HG03432 (cell line): ENCODE data around the gene DOCK7.
"Not testable (repeated sequence)": the region's sequence is repeated elsewhere in the genome, so short reads cannot be mapped to it uniquely, and the experiment has no call there.

ENCODE experiments used
- ATAC-seq: cut with Tn5 transposase; IDR thresholded peaks from one replicate; pipeline ENCODE4 v1.9.1; 2021; ENCODE audit warnings: mild to moderate bottlenecking, moderate library complexity; ENCODE audit not compliant: unreplicated experiment

The DOCK7 gene

DNA sequence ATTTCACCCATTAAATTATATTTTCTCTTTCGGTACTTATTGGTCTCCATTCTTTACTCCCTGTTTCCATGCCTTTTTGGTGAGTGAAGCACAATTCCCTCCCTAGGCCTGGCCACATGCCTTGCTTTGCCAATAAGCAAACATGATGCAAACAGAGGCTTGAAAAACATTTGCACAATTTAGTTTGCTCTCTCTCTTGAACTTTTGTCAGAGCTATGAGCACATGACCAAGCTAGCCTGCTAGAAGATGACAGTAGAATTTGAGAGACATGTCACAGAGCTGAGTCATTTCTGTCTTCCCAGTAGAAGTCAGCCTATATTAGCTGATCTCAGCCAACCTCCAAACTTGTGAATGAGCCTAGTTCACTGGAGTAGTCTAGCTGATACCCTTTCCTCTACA lies 66.3 kb downstream of the DOCK7 start:
- ATAC-seq = peak; percentile 99

DNA sequence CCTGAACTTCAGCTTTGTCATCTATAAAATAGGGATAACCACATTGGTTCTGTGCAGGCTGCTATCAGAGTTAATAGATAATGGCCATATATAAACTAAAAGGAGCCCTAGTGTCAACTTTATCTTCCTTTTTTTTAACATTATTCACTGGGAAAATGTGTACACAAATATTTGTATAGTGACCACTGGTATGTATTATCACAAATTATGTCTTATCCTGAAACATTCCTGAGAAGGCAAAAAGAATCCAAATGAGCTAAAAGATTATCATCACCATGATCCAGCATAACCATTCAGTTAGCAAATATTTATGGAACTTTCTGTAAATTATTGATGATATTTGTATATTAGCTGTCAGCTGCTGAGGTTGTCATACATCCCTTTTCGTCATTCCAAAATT lies 74.3 kb downstream of the DOCK7 start:
- no peak for ATAC-seq

DNA sequence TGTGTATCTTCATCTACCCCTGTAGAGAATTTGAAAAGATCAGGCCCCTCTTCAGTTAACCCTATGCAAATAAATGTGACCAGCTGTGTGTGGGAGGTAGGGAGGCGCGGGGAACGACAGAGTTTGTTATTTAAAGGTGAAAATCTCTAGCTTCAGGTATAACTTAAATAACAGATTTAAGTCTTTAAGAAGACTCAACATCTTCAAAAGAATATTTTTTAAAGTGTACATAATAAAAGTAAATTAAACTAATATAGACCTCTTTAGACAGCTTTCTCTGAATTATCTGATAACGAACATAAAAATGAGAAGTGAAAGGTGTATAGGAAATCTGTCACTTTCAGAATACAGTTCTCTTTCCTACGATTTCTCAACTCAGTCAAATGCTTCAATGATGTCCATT lies 74.9 kb downstream of the DOCK7 start:
- peak; percentile 97 for ATAC-seq

DNA sequence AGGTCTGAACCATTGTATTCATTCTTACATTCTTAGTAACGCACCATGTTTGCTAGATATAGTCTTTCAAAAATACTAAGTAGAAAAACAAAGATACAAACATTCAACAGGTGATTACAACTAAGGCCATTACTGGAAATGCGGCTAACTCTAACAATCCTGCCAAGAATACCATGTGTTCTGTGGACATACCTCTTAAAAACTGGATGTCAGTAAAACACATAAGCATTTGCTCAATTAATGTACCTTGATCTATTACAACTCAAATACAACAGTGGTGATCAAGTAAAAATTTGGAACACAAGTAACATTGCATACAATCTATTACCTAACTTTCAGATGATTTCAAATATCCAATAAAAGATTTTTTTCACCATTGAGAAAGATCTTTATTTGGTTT lies 75.4 kb downstream of the DOCK7 start:
- no peak for ATAC-seq

DNA sequence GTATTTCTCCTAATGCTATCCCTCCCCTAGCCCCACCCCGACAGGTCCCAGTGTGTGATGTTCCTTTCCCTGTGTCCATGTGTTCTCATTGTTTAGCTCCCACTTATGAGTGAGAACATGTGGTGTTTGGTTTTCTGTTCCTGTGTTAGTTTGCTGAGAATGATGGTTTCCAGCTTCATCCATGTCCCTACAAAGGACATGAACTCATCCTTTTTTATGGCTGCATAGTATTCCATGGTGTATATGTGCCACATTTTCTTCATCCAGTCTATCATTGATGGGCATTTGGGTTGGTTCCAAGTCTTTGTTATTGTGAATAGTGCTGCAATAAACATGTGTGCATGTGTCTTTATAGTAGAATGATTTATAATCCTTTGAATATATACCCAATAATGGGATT lies 77.6 kb downstream of the DOCK7 start:
- not testable (repeated sequence) for ATAC-seq

DNA sequence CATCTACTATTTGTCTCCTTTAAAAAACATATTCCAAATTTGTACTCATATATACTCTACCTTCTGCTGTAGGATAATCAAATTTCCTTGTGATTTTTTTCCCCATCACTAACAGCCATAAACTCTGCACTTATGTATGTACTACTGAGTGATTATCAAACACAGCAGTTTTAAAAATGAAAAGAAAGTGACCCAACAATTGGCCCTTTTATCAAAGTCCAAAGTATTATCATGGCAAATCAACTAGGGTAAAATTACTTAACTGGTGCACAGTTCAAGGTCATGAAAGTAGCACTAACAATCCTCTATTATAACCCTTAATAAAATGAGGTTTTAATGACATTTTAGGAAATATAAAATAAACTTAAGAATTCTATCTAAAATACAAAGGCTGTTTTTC lies 79.3 kb downstream of the DOCK7 start:
- ATAC-seq = no peak

DNA sequence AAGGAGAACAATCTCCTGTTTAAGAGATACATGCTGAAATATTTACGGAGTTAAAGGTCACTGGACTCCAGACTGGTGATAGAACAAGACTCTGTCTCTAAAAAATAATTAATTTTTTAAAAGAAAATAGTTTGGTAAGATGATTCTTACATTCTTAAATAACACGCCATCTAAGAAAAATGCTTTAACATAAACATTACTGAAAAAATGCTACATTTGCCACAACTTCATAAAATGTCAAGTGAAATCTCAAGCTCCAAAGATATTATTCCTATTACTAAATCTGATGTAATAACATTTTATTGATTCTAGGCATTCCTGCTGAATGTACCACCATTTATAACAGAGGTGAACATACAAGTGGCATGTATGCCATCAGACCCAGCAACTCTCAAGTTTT lies 86.7 kb downstream of the DOCK7 start:
- no peak for ATAC-seq

DNA sequence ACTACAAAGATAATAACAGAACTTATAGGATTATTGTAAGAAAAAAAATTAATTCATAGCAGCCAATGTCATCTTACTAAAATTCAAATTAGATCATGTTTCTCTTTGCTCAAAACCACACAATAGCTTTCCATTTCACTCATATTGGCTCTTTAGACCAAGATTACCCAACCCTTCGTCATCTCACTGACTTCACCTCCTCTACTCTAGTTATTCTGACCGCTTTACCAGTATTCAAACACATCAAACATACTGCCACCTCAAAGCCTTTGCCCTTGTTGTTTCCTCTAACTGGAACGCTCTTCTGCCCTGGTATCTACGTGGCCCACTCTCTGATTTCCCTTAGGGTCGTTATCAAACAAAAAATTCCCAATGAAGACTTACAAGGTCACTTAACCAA lies 89.1 kb downstream of the DOCK7 start:
- no peak for ATAC-seq

DNA sequence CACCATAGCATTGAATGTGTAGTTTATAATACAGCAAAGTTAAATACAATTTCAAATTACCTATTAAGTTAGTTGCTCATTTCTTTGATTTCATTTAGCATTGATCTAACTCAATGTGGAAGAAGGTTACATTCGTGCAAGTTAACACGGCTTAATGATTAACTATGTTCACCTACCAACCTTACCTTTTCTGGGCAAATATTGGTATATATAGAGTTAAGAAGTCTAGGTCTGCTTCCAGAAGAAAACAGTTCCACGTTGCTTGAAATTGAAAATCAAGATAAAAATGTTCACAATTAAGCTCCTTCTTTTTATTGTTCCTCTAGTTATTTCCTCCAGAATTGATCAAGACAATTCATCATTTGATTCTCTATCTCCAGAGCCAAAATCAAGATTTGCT lies 90.9 kb downstream of the DOCK7 start, which contains the start of gene ANGPTL3:
Gene ANGPTL3 (plus strand): TSS at position 240 of the 400 bp plus-strand sequence. CDS start 47 bp downstream, at position 287.
- no peak for ATAC-seq

DNA sequence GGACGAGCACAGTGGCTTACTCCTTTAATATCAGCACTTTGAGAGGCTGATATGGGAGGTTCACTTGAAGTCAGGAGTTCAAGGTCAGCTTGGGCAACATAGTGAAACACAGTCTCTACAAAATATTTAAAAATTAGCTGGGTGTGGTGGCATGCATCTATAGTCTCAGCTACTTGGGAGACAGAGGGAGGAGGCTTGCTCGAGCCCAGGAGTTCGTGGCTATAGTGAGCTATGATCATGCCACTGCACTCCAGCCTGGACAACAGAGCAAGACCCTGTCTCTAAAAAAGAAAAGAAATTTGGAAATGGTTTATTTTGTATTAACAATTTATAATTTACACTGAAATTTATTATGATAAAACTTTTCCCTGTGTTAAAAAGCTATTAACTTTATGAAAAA lies 92.5 kb downstream of the DOCK7 start:
- ATAC-seq = no peak

DNA sequence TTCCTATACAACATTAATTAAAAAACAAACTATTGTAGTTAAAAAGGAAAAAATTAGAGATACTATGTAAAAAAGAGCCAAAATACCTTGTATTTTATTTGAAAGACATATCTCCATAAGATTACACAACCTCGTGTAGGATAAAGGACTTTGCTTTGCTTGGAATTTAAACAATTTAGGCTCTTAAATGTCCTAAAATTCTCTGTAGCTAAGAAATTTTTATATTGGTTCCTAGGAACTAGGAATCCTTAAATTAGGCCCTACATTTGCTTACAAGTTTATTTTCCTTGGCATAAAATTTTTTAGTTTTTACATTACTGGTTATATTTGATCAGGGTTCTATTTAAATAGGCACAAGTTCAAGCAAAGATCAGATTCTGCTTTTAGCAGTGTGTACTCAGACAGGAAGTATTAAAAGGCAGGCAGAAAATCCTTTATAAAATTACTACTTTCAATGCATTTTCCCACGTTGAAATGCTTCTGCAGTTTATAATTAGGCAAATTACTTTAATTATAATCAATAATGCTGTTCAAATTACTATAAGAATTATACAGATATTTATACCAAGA lies 94.3 kb downstream of the DOCK7 start:
- ATAC-seq = no peak

DNA sequence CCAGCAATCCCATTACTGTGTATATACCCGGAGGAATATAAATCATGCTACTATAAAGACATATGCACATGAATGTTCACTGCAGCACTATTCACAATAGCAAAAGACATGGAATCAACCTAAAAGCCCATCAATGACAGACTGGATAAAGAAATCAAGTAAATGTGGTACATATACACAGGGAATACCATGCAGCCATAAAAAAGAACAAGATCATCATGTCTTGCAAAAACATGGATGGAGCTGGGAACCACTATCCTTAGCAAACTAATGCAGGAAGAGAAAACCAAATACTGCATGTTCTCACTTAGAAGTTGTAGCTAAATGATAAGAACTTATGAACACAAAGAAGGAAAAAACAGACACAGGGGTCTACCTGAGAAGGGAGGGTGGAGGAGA lies 97.2 kb downstream of the DOCK7 start:
- no peak for ATAC-seq

DNA sequence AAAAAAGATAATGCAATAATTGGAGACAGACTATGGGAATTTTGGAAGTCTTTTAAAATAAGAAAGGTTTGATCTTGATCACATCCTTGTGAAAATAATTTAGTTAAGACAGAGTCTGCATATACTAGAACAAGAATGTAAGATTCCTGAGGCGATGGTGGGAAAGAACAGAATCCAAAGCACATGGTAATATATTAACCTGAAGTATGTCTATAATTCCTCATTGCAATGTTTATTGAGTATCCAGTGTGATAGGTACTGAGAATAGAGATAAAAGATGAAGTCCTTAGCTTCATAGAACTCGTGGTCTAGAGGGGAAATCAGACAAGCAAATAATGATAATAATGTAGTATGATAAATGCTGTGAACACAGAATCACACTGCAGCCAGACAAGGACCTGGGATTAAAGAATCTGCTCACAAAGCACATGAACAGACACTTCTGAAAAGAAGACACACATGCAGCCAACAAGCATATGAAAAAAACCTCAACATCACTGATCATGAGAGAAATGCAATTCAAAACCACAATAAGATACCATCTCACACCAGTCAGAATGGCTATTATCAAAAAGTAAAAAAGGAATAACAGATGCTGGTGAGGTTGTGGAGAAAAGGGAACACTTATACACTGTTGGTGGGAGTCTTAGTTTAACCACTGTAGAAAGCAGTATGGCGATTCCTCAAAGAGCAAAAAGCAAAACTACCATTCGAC lies 97.8 kb downstream of the DOCK7 start:
- no peak for ATAC-seq

DNA sequence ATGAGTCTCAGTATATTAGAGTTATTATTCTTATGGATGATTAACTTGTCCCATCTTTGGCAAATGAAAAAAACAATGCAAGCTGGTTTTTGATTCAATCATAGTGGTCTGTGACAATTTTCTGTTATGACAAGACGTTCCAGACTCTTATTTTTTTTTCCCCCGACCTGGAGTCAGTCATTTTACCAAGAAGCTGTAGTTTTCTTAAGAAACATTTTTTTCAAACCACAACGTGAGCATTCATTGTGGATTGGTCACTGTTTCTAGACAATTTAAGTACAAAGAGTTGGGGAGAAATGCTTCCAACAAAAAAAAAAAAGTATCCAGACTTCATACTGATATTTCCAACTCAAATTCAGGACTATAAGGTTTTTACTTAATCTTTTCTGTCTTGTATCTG lies 98.9 kb downstream of the DOCK7 start:
- no peak for ATAC-seq

DNA sequence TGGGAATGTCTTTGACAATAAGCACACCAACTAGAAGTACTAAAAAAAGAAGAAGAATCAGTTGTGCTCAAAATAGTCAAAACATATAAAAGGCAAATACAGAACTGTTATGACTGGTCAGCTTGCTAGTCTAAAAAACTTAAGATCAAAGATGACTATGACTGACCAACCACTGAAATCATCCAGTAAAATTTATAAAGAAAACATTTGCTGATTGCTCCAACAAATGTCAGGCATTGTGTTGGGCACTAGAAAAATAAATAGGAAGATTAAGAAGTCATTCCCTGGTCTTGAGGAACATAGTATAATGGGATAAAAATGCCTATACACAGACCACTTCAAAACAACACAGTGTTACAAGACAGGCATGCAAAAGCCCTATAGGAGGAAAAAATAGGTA lies 100.2 kb downstream of the DOCK7 start:
- no peak for ATAC-seq

DNA sequence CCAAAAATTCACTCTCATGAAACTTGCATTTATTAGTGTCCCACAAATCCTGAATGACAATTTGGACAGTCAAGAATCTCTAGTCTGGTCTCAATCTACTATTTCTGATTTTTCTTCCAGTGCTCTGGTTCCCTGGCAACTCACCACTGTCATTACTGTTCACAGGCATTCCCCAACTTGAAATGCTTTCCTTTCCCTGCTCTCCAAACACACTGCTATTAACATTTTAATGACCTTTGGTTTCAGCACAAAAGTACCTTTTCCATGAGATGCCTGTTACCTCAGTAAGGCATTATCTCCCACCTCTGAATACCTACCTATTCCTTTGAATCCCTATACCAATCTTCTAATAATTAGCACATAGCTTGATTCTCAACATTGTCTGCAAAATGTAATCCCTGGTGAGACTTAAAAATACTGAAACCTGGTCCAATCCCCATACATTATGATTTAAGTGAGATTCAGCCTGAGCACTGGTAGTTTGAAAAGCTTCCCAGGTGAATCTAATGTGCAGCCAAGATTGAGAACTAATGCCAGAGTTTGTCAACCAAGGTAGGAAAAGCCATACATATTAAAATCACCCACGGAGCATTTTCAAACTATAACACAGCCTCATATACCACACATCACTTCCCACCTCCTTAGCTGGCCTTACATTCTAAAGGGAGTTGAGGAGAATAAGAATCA lies 102.6 kb downstream of the DOCK7 start:
- ATAC-seq = no peak

DNA sequence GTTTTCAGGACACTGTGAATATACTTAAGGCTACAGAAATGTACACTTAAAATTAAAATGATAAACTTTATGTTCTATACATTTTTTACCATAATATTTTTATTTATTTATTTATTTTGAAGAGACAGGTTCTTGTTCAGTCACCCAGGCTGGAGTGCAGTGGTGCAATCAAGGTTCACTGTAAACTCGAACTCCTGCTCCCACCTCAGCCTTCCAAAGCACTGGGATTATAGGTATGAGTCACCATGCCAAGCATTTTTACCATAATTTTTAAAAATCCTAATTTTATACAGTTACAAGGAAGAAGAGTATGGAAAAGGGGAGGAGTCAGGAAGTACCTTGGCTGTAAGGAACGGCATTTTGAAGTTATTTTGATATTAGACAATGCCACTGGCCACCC lies 114.5 kb downstream of the DOCK7 start:
- ATAC-seq = no peak

DNA sequence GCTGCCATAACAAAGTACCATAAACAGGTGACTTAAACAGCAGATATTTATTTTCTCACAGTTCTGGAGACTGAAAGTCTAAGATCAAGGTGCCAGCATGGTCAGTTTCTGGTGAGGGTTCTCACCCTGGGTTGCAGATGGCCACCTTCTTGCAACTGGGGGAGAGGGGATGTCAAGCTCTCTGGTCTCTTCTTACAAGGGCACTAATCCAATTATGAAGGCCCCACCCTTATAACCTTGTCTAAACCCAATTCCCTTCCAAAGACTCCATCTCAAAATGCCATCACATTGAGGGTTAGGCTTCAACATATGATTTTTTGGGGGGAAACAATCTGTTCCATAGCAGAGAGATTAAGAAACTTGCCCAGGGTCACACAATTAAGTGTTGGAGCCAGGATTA lies 115.7 kb downstream of the DOCK7 start:
- no peak for ATAC-seq

DNA sequence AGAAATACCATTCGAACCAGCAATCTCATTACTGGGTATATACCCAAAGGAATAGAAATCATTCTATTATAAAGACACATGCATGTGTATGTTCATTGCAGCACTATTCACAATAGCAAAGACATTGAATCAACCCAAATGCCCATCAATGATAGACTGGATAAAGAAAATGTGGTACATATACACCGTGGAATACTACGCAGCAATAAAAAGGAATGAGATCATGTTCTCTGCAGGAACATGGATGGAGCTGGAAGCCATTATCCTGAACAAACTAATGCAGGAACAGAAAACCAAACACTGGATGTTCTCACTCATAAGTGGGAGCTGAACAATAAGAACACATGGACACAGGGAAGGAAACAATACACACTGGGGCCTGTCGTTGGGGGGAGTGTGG lies 116.7 kb downstream of the DOCK7 start:
- not testable (repeated sequence) for ATAC-seq

DNA sequence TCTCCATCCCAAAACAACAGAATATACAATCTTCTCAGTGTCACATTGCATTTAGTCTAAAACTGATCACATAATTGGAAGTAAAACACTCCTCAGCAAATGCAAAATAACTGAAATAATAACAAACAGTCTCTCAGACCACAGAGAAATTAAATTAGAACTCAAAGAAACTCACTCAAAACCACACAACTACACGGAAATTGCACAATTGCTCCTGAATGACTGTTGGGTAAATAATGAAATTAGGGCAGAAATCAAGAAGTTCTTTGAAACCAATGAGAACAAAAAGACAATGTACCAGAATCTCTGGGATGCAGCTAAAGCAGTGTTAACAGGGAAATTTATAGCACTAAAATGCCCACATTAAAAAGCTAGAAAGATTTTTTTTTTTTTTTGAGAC lies 120.3 kb downstream of the DOCK7 start:
- ATAC-seq = not testable (repeated sequence)

DNA sequence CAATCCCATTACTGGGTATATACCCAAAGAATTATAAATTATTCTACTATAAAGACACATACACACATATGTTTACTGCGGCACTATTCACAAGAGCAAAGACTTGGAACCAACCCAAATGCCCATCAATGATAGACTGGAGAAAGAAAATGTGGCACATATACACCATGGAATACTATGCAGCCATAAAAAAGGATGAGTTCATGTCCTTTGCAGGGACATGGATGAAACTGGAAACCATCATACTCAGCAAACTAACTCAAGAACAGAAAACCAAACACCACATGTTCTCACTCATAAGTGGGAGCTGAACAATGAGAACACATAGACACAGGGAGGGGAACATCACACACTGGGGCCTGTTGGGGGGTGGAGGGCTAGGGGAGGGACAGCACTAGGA lies 121.0 kb downstream of the DOCK7 start:
- ATAC-seq = not testable (repeated sequence)

DNA sequence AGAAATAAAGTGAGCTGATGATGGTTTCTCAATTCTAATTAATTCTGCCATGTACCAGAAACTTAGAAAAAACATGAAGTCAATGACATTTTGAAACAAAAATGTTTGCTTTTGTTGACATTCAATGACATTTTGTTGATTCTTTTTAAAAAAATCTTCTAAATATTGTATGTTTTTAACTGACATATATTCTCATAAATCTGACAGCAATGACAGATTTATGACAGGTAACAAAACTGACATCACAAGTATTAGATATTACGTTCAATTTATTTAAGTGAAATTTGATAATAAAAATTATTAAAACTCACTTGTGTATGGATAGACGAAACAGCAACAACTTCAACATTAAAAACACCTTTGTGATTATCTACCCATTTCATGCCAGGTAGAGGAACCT lies 126.9 kb downstream of the DOCK7 start:
- ATAC-seq = no peak
